ENCODE data around the gene DUSP22.

DNA sequence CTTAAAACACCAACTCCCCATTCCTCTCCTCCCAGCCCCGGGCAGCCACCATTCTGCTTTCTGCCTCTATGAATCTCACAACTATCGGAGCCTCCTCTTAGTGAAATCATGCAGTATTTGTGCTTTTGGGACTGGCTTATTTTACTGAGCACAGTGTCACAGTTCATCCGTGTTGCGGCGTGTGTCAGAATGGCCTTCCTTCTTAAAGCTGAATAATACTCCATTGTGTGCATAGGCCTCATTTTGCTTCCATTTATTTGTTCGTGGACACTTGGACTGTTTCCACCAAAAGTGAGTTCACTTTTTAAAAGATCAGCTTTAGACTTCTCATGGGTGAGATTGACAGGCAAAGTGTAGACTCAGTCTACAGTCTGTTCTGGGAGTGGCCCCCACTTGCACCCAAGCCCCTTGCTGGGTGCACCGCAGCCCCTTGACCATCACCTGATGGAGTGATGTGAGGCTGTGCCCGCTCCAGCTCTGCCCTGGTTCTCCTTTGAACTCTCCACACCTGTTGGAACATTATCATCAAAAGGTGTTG, 12.6 kb downstream of the DUSP22 start:
- TF ChIP-seq, protein P1, sequence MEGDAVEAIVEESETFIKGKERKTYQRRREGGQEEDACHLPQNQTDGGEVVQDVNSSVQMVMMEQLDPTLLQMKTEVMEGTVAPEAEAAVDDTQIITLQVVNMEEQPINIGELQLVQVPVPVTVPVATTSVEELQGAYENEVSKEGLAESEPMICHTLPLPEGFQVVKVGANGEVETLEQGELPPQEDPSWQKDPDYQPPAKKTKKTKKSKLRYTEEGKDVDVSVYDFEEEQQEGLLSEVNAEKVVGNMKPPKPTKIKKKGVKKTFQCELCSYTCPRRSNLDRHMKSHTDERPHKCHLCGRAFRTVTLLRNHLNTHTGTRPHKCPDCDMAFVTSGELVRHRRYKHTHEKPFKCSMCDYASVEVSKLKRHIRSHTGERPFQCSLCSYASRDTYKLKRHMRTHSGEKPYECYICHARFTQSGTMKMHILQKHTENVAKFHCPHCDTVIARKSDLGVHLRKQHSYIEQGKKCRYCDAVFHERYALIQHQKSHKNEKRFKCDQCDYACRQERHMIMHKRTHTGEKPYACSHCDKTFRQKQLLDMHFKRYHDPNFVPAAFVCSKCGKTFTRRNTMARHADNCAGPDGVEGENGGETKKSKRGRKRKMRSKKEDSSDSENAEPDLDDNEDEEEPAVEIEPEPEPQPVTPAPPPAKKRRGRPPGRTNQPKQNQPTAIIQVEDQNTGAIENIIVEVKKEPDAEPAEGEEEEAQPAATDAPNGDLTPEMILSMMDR (IDR thresholded peaks at IDR 0.05), result no peak
- no peak for TF ChIP-seq POLR2A (IDR thresholded peaks at IDR 0.05)
- TF ChIP-seq POLR2AphosphoS5 (IDR thresholded peaks at IDR 0.05), result no peak
- no peak for TF ChIP-seq EP300 (IDR thresholded peaks at IDR 0.05)

All from upper lobe of left lung (tissue), 4 donors.